ENCODE measurements around the gene FKTN.

The FKTN gene

GRCh38 chr9:105670315-105670714 is 112.4 kb downstream of the FKTN start:
- no peak overlapping the region for H3K4me3 ChIP-seq (ENCODE audit: low read length)
- no peak for DNase-seq (ENCODE audit: low read depth)
- no peak for TF ChIP-seq CTCF (conservative IDR thresholded peaks at IDR 0.05; ENCODE audit: low read depth, low read length)

- no peak for TF ChIP-seq CTCF (conservative IDR thresholded peaks at IDR 0.05; ENCODE audit: low read depth, low read length)
- H3K4me3 ChIP-seq (ENCODE audit: low read length) = no peak overlapping the region
- no peak for DNase-seq (ENCODE audit: low read depth)
These were observed 112.8 kb downstream of the FKTN start for GRCh38 chr9:105670775-105671174.

GRCh38 chr9:105672711-105673234 is 114.8 kb downstream of the FKTN start:
- DNase-seq (ENCODE audit: low read depth) = no peak
- TF ChIP-seq CTCF (conservative IDR thresholded peaks at IDR 0.05; ENCODE audit: low read depth, low read length) = no peak
- H3K4me3 ChIP-seq (ENCODE audit: low read length) = no peak overlapping the region

GRCh38 chr9:105673850-105674387 is 116.0 kb downstream of the FKTN start:
- DNase-seq (ENCODE audit: low read depth) = no peak
- no peak for TF ChIP-seq CTCF (conservative IDR thresholded peaks at IDR 0.05; ENCODE audit: low read depth, low read length)
- H3K4me3 ChIP-seq (ENCODE audit: low read length) = no peak overlapping the region

- TF ChIP-seq CTCF (conservative IDR thresholded peaks at IDR 0.05; ENCODE audit: low read depth, low read length) = no peak
- no peak for DNase-seq (ENCODE audit: low read depth)
- H3K4me3 ChIP-seq (ENCODE audit: low read length) = no peak overlapping the region
These were observed 118.5 kb downstream of the FKTN start for GRCh38 chr9:105676351-105676923.

- no peak for DNase-seq (ENCODE audit: low read depth)
- TF ChIP-seq CTCF (conservative IDR thresholded peaks at IDR 0.05; ENCODE audit: low read depth, low read length) = no peak
These were observed 120.2 kb downstream of the FKTN start for GRCh38 chr9:105678163-105678562.

GRCh38 chr9:105678781-105679180 is 120.8 kb downstream of the FKTN start:
- no peak overlapping the region for H3K4me3 ChIP-seq (ENCODE audit: low read length)
- no peak for TF ChIP-seq CTCF (conservative IDR thresholded peaks at IDR 0.05; ENCODE audit: low read depth, low read length)
- no peak for DNase-seq (ENCODE audit: low read depth)

More at GRCh38 chr9:105678163-105678562, 120.2 kb downstream of the FKTN start:
- no peak overlapping the region for H3K4me3 ChIP-seq (ENCODE audit: low read length)
